ENCODE results near the gene KIF17. TPM values are rescaled to one million over a fixed set of nuclear protein-coding genes. Genes with fewer than 3 reads are reported as not detected.

KIF17 gene
- polyA plus RNA-seq, 1 of the 3 experiments (the other 2 are of a cell fraction), result 4.3 TPM

DNA sequence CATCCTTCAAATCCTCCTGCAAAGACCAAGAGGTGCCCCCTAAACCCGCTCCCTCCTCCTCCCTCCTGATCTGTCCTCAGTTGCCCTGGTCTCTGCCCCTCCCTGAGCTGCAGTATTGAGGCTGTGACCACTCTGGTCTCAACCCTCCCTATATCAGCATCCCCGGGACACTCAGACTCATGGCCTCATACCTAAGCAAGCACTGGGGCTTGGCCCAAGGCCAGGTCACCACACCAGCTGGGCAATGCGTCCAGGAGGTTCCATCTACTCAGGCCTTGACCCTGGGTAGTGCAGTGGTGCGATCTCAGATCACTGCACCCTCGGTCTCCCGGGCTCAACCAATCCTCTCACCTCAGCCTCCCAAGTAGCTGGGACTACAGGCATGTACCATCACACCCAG is 9.8 kb downstream of the KIF17 start:
- H3K4me3 ChIP-seq (ENCODE audit: low read depth in 2 of 2, low read length in 1 of 2), result no peak overlapping the region
- ChIA-PET POLR2A (no interaction called here), CTCF (interaction anchor here (1.1 to 4.0 kb wide), 2 partner anchors 10 to 11 kb away, joined by 3 to 17 read pairs; no protein-coding TSS in a partner anchor)
- TF ChIP-seq TAF1 (IDR thresholded peaks at IDR 0.05; ENCODE audit: borderline replicate concordance, low read depth, low read length) (no peak), SIN3A (IDR thresholded peaks at IDR 0.05; ENCODE audit: borderline replicate concordance, low read depth, low read length) (no peak), RFX5 (IDR thresholded peaks at IDR 0.05; ENCODE audit: low read length) (no peak), RXRA (IDR thresholded peaks at IDR 0.05; ENCODE audit: borderline replicate concordance, low read depth) (no peak), NRF1 (IDR thresholded peaks at IDR 0.05; ENCODE audit: low read depth, low read length) (no peak), TCF12 (IDR thresholded peaks at IDR 0.05) (no peak), EZH2phosphoT487 (IDR thresholded peaks at IDR 0.05; ENCODE audit: borderline replicate concordance, low read depth) (no peak), RAD21 (IDR thresholded peaks at IDR 0.05; ENCODE audit: low read length) (no peak), EP300 (IDR thresholded peaks at IDR 0.05; ENCODE audit: borderline replicate concordance in 1 of 2, low read depth in 1 of 2, low read length in 1 of 2) (no peak), GABPA (IDR thresholded peaks at IDR 0.05; ENCODE audit: low read depth) (no peak)
- TF ChIP-seq, protein P1, sequence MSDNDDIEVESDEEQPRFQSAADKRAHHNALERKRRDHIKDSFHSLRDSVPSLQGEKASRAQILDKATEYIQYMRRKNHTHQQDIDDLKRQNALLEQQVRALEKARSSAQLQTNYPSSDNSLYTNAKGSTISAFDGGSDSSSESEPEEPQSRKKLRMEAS (IDR thresholded peaks at IDR 0.05; ENCODE audit: low read depth), result no peak
- TF ChIP-seq, protein P2, sequence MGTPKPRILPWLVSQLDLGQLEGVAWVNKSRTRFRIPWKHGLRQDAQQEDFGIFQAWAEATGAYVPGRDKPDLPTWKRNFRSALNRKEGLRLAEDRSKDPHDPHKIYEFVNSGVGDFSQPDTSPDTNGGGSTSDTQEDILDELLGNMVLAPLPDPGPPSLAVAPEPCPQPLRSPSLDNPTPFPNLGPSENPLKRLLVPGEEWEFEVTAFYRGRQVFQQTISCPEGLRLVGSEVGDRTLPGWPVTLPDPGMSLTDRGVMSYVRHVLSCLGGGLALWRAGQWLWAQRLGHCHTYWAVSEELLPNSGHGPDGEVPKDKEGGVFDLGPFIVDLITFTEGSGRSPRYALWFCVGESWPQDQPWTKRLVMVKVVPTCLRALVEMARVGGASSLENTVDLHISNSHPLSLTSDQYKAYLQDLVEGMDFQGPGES (IDR thresholded peaks at IDR 0.05; ENCODE audit: low read depth, low read length), result no peak
- TF ChIP-seq, protein P3, sequence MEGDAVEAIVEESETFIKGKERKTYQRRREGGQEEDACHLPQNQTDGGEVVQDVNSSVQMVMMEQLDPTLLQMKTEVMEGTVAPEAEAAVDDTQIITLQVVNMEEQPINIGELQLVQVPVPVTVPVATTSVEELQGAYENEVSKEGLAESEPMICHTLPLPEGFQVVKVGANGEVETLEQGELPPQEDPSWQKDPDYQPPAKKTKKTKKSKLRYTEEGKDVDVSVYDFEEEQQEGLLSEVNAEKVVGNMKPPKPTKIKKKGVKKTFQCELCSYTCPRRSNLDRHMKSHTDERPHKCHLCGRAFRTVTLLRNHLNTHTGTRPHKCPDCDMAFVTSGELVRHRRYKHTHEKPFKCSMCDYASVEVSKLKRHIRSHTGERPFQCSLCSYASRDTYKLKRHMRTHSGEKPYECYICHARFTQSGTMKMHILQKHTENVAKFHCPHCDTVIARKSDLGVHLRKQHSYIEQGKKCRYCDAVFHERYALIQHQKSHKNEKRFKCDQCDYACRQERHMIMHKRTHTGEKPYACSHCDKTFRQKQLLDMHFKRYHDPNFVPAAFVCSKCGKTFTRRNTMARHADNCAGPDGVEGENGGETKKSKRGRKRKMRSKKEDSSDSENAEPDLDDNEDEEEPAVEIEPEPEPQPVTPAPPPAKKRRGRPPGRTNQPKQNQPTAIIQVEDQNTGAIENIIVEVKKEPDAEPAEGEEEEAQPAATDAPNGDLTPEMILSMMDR (IDR thresholded peaks at IDR 0.05), result no peak
- no peaks in the 10 kb centered on the region for H4K20me1 ChIP-seq (ENCODE audit: insufficient read depth)
- no peak overlapping the region for H3K9ac ChIP-seq
- no peak overlapping the region for H3K4me2 ChIP-seq
- no peak for DNase-seq
- H3K27me3 ChIP-seq (ENCODE audit: insufficient read depth), result no peaks in the 10 kb centered on the region
- peaks cover 0 to 7% of the 10 kb centered on the region in 2 experiments; a peak in 1 of 4 replicates for H3K4me1 ChIP-seq (ENCODE audit: control insufficient read depth in 1 of 2, insufficient read depth in 2 of 2, low read depth in 1 of 2, low read length in 1 of 2)
- H3K36me3 ChIP-seq (replicated peaks in 1 of 2; ENCODE audit: control insufficient read depth in 1 of 2, insufficient read depth in 2 of 2, low read length in 1 of 2), result no peaks in the 10 kb centered on the region
- no peak overlapping the region for H3K27ac ChIP-seq (ENCODE audit: low read depth in 2 of 2, low read length in 1 of 2)
- H3F3A ChIP-seq (replicated peaks; ENCODE audit: insufficient read depth), result peaks cover 4% of the 10 kb centered on the region
- H3K79me2 ChIP-seq (ENCODE audit: insufficient read depth), result no peaks in the 10 kb centered on the region
- H2AFZ ChIP-seq (ENCODE audit: low read depth), result no peak overlapping the region
- no peaks in the 10 kb centered on the region for H3K9me2 ChIP-seq
- H3K9me3 ChIP-seq, result no peaks in the 10 kb centered on the region
- 48% methylated on average over 3 of the region's 6 CpGs for WGBS (ENCODE audit: low lambda C conversion rate)

DNA sequence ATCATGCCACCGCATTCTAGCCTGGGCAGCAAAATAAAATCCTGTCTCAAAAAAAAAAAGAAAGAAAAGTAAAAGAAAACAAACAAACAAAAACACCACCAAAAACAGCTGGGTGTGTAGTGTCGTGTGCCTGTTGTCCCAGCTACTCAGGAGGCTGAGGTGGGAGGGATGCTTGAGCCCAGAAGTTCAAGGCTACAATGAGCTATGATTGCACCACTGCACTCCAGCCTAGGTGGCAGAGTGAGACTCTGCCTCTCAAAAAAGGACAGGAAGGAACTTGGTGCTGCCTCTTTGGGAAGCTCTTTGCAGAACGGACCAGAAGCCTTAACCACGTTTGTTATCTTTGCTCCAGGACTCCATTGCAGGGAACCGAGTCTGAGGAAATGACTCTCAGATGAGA is 11.0 kb downstream of the KIF17 start:
- Histone ChIP-seq H3K9me2 (no peaks in the 10 kb centered on the region), H3K4me1 (ENCODE audit: control insufficient read depth in 1 of 2, insufficient read depth in 2 of 2, low read depth in 1 of 2, low read length in 1 of 2) (peaks cover 0 to 7% of the 10 kb centered on the region in 2 experiments; a peak in 1 of 4 replicates), H3K27me3 (ENCODE audit: insufficient read depth) (no peaks in the 10 kb centered on the region), H2AFZ (ENCODE audit: low read depth) (no peak overlapping the region), H3K27ac (ENCODE audit: low read depth in 2 of 2, low read length in 1 of 2) (no peak overlapping the region), H3K4me2 (no peak overlapping the region), H4K20me1 (ENCODE audit: insufficient read depth) (no peaks in the 10 kb centered on the region), H3K79me2 (ENCODE audit: insufficient read depth) (no peaks in the 10 kb centered on the region), H3K9me3 (no peaks in the 10 kb centered on the region), H3K36me3 (replicated peaks in 1 of 2; ENCODE audit: control insufficient read depth in 1 of 2, insufficient read depth in 2 of 2, low read length in 1 of 2) (no peaks in the 10 kb centered on the region), H3F3A (replicated peaks; ENCODE audit: insufficient read depth) (peaks cover 4% of the 10 kb centered on the region), H3K4me3 (ENCODE audit: low read depth in 2 of 2, low read length in 1 of 2) (no peak overlapping the region), H3K9ac (no peak overlapping the region)
- no peak for DNase-seq
- 73% methylated on average over 4 of the region's 5 CpGs for WGBS (ENCODE audit: low lambda C conversion rate)
- ChIA-PET CTCF (interaction anchor here (0.8 to 4.0 kb wide), 3 partner anchors 10 to 495 kb away, joined by 3 to 17 read pairs (median 3); partner anchors contain the start of gene SH2D5), POLR2A (no interaction called here)
- TF ChIP-seq TCF12 (IDR thresholded peaks at IDR 0.05) (no peak), RFX5 (IDR thresholded peaks at IDR 0.05; ENCODE audit: low read length) (no peak), CHD2 (IDR thresholded peaks at IDR 0.05; ENCODE audit: low read length, partially characterized antibody) (no peak), SIN3A (IDR thresholded peaks at IDR 0.05; ENCODE audit: borderline replicate concordance, low read depth, low read length) (no peak), FOSL2 (IDR thresholded peaks at IDR 0.05; ENCODE audit: borderline replicate concordance, low read depth) (no peak), RAD21 (IDR thresholded peaks at IDR 0.05; ENCODE audit: low read length) (no peak), NRF1 (IDR thresholded peaks at IDR 0.05; ENCODE audit: low read depth, low read length) (no peak), FOXJ3 (CRISPR knock-in tag; IDR thresholded peaks at IDR 0.05) (no peak), MXI1 (IDR thresholded peaks at IDR 0.05; ENCODE audit: low read depth, low read length) (no peak), EZH2phosphoT487 (IDR thresholded peaks at IDR 0.05; ENCODE audit: borderline replicate concordance, low read depth) (no peak)
- TF ChIP-seq, protein P4, sequence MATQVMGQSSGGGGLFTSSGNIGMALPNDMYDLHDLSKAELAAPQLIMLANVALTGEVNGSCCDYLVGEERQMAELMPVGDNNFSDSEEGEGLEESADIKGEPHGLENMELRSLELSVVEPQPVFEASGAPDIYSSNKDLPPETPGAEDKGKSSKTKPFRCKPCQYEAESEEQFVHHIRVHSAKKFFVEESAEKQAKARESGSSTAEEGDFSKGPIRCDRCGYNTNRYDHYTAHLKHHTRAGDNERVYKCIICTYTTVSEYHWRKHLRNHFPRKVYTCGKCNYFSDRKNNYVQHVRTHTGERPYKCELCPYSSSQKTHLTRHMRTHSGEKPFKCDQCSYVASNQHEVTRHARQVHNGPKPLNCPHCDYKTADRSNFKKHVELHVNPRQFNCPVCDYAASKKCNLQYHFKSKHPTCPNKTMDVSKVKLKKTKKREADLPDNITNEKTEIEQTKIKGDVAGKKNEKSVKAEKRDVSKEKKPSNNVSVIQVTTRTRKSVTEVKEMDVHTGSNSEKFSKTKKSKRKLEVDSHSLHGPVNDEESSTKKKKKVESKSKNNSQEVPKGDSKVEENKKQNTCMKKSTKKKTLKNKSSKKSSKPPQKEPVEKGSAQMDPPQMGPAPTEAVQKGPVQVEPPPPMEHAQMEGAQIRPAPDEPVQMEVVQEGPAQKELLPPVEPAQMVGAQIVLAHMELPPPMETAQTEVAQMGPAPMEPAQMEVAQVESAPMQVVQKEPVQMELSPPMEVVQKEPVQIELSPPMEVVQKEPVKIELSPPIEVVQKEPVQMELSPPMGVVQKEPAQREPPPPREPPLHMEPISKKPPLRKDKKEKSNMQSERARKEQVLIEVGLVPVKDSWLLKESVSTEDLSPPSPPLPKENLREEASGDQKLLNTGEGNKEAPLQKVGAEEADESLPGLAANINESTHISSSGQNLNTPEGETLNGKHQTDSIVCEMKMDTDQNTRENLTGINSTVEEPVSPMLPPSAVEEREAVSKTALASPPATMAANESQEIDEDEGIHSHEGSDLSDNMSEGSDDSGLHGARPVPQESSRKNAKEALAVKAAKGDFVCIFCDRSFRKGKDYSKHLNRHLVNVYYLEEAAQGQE (IDR thresholded peaks at IDR 0.05; ENCODE audit: low read depth, low read length), result no peak

All from SK-N-SH (cell line).